ENCODE results near the gene OCLN. TPM values are rescaled to one million over a fixed set of nuclear protein-coding genes. Genes with fewer than 3 reads are reported as not detected.
"Not testable (repeated sequence)": the region's sequence is repeated elsewhere in the genome, so short reads cannot be mapped to it uniquely, and the experiment has no call there.

Gene OCLN
- total RNA-seq, 1 donor from 2014 or later = 104 TPM

DNA sequence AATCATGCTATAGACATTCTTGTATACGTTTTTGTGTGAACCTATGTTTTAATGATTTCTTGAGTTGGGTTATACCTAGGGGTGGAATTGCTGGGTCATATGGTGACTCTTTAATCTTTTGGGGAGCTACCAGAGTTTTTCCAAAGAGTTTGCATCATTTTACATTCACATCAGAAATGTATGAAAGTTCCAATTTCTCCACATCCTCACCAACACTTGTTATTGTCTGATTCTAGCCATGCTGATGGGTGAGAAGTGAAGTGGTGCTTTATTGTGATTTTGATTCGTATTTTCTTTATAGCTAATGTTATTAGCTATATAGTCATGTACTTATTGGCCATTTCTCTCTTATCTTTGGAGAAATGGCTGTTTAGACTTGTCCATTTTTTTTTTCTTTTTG is 18.1 kb downstream of the OCLN start:
- H3K4me3 ChIP-seq (ENCODE audit: low read depth, low read length) = no peak overlapping the region
- TF ChIP-seq, protein P1, sequence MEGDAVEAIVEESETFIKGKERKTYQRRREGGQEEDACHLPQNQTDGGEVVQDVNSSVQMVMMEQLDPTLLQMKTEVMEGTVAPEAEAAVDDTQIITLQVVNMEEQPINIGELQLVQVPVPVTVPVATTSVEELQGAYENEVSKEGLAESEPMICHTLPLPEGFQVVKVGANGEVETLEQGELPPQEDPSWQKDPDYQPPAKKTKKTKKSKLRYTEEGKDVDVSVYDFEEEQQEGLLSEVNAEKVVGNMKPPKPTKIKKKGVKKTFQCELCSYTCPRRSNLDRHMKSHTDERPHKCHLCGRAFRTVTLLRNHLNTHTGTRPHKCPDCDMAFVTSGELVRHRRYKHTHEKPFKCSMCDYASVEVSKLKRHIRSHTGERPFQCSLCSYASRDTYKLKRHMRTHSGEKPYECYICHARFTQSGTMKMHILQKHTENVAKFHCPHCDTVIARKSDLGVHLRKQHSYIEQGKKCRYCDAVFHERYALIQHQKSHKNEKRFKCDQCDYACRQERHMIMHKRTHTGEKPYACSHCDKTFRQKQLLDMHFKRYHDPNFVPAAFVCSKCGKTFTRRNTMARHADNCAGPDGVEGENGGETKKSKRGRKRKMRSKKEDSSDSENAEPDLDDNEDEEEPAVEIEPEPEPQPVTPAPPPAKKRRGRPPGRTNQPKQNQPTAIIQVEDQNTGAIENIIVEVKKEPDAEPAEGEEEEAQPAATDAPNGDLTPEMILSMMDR (IDR thresholded peaks at IDR 0.05; ENCODE audit: insufficient read depth, low read length, poor library complexity, severe bottlenecking) = no peak
- DNase-seq (ENCODE audit: low read depth) = no peak
- no peaks in the 10 kb centered on the region for H3K36me3 ChIP-seq (ENCODE audit: control insufficient read depth, insufficient read depth, low read length)
- H3K27me3 ChIP-seq (ENCODE audit: control insufficient read depth, insufficient read depth, low read length) = no peaks in the 10 kb centered on the region

DNA sequence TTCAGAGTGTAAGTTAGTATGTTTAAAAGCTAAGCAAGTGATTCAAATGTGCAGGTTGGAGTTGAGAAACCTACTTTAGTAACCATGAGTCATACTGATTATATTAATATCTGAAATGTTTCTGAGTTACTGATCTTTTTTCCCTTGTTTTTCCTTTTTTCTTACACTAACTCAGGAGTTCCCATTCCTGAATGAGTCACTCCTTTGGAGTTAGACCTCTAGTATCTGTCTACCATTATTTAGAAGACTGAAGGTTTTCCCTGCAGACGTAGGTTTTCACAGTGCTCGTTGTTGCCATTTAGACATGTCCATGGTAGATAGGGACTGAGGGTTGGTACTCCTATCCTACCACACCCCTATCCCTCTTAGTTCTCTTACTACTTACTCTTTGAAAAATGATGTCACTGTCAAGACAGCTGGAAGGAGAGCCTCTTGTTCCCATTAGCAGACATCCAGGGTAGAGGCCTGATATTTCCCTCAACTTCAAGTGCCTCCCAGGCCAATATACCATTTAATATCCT is 20.2 kb downstream of the OCLN start:
- TF ChIP-seq, protein P1 (IDR thresholded peaks at IDR 0.05; ENCODE audit: insufficient read depth, low read length, poor library complexity, severe bottlenecking) = no peak
- no peaks in the 10 kb centered on the region for H3K36me3 ChIP-seq (ENCODE audit: control insufficient read depth, insufficient read depth, low read length)
- H3K4me3 ChIP-seq (ENCODE audit: low read depth, low read length) = no peak overlapping the region
- H3K27me3 ChIP-seq (ENCODE audit: control insufficient read depth, insufficient read depth, low read length) = no peaks in the 10 kb centered on the region
- no peak for DNase-seq (ENCODE audit: low read depth)

DNA sequence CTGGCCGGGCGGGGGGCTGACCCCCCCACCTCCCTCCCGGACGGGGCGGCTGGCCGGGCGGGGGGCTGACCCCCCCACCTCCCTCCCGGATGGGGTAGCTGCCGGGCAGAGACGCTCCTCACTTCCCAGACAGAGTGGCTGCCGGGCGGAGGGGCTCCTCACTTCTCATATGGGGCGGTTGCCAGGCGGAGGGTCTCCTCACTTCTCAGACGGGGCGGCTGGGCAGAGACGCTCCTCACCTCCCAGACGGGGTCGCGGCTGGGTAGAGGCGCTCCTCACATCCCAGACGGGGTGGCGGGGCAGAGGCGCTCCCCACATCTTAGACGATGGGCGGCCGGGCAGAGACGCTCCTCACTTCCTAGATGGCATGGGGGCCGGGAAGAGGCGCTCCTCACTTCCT is 23.0 kb downstream of the OCLN start:
- H3K27me3 ChIP-seq (ENCODE audit: control insufficient read depth, insufficient read depth, low read length); H3K36me3 ChIP-seq (ENCODE audit: control insufficient read depth, insufficient read depth, low read length); DNase-seq (ENCODE audit: low read depth); H3K4me3 ChIP-seq (ENCODE audit: low read depth, low read length): not testable (repeated sequence)

DNA sequence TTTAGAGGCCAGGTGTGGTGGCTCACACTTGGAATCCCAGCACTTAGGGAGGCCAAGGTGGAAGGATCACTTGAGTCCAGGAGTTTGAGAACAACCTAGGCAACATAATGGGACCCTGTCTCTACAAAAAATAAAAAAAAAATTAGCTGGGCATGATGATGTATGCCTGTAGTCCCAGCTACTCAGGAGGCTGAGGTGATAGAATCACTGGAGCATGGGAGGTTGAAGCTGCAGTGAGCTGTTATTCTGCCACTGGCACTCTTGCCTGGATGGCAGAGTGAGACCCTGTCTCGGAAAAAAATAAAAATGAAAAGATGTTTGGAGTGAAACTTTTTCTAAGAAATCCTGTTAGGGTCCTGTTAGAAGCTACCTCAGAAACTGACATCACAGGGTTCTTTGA is 24.2 kb downstream of the OCLN start:
- TF ChIP-seq, protein P1 (IDR thresholded peaks at IDR 0.05; ENCODE audit: insufficient read depth, low read length, poor library complexity, severe bottlenecking) = no peak
- no peaks in the 10 kb centered on the region for H3K27me3 ChIP-seq (ENCODE audit: control insufficient read depth, insufficient read depth, low read length)
- no peak for DNase-seq (ENCODE audit: low read depth)
- H3K36me3 ChIP-seq (ENCODE audit: control insufficient read depth, insufficient read depth, low read length) = no peaks in the 10 kb centered on the region
- no peak overlapping the region for H3K4me3 ChIP-seq (ENCODE audit: low read depth, low read length)

DNA sequence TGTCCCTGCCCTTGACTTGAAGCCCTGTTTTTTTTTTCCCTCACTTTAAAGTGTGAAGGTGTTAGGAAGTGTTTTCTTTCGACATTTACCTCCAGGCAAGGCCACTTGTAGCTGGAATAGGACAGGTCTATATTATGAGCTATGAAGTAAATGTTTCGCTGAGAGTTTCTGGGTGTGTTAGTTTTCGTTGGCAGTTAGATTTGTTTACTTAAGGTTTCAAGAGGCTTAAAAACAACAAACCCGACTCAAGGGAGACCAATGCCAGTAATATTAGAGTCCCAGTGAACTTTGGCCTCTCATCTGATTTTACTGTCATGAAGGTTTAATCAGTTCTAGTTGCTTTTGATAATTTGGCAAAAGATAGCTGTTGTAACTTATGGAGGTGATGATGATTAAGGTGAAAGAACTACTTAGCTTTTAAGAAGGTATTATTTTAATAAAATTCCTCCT is 25.2 kb downstream of the OCLN start:
- Histone ChIP-seq H3K36me3 (ENCODE audit: control insufficient read depth, insufficient read depth, low read length) (no peaks in the 10 kb centered on the region), H3K27me3 (ENCODE audit: control insufficient read depth, insufficient read depth, low read length) (no peaks in the 10 kb centered on the region), H3K4me3 (ENCODE audit: low read depth, low read length) (no peak overlapping the region)
- TF ChIP-seq, protein P1 (IDR thresholded peaks at IDR 0.05; ENCODE audit: insufficient read depth, low read length, poor library complexity, severe bottlenecking) = no peak
- DNase-seq (ENCODE audit: low read depth) = no peak

DNA sequence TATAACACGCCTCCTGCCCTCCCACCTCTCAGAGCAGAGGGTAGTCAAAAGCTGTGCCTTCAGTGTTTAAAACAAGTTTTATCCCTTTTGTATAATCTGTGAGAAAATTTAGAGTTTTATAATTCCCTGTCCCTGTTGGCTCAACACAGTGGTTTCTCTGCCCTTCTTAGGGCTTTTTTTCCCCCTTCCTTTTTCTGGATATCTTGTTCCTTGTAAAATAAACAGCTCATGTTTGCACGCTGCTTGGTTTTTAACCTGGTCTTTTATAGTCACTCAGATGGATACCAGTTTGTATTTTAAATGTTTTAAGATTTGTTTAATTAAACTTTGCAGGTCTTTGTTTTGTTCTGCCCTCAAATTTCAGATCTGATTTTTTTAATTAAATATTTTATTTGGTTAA is 26.7 kb downstream of the OCLN start:
- TF ChIP-seq, protein P1 (IDR thresholded peaks at IDR 0.05; ENCODE audit: insufficient read depth, low read length, poor library complexity, severe bottlenecking) = no peak
- no peak for DNase-seq (ENCODE audit: low read depth)
- no peaks in the 10 kb centered on the region for H3K36me3 ChIP-seq (ENCODE audit: control insufficient read depth, insufficient read depth, low read length)
- no peaks in the 10 kb centered on the region for H3K27me3 ChIP-seq (ENCODE audit: control insufficient read depth, insufficient read depth, low read length)
- H3K4me3 ChIP-seq (ENCODE audit: low read depth, low read length) = no peak overlapping the region
